PC-9 (cell line): ENCODE measurements around the gene ATP1A4. TPM values are rescaled to one million over a fixed set of nuclear protein-coding genes. Genes with fewer than 3 reads are reported as not detected.

Source experiments
- BruUV-seq: library from RNA; stranded (reverse); fragments of 400-500 nt; replicated peaks from 2 replicates; lab custom pipeline; 2021; lab: Mats Ljungman, UMichigan
- CTCF ChIA-PET: fragments of 300-600 bp; sonication (Branson Sonifier 250); formaldehyde crosslinking; loops from one replicate; lab custom pipeline; 2022; ENCODE audit warnings: antibody characterized with exemption; lab: Charles Lee
- POLR2A ChIA-PET: fragments of 300-600 bp; sonication (Branson Sonifier 250); formaldehyde crosslinking; loops from one replicate; lab custom pipeline; 2022; ENCODE audit warnings: antibody characterized with exemption; ENCODE audit not compliant: unreplicated experiment; lab: Charles Lee
- DNase-seq, 2 experiments: peaks; one replicate each; pipeline versions ENCODE4 v3.0.0 to v3.0.0-alpha.2; 2015 to 2022; ENCODE audit warnings: mixed read lengths in 1 of 2
- H2AFZ ChIP-seq: fragments of 200-600 bp; sonication (generic); 2 replicates; pipeline ENCODE4 v1.8.1; 2017; ENCODE audit warnings: antibody characterized with exemption
- H3F3A ChIP-seq: fragments of 200-600 bp; sonication (generic); 2 replicates; pipeline ENCODE4 v1.8.1; 2017; ENCODE audit warnings: antibody characterized with exemption, mild to moderate bottlenecking, low read depth; ENCODE audit not compliant: insufficient read depth
- H3K27ac ChIP-seq: fragments of 200-600 bp; sonication (generic); 2 replicates; pipeline ENCODE4 v1.6.1; 2016; ENCODE audit warnings: mixed run types
- H3K27me3 ChIP-seq: fragments of 200-600 bp; sonication (generic); 2 replicates; pipeline ENCODE4 v1.6.1; 2016; ENCODE audit warnings: low read depth, mixed run types; ENCODE audit not compliant: insufficient read depth
- H3K36me3 ChIP-seq: fragments of 200-600 bp; sonication (generic); 2 replicates; pipeline ENCODE4 v1.6.1; 2016; ENCODE audit warnings: low read depth, mixed run types
- H3K4me1 ChIP-seq: fragments of 200-600 bp; sonication (generic); replicated peaks from 2 replicates; pipeline ENCODE4 v1.6.1; 2016; ENCODE audit warnings: mixed run types; ENCODE audit not compliant: insufficient read depth
- H3K4me2 ChIP-seq: fragments of 200-600 bp; sonication (generic); 2 replicates; pipeline ENCODE4 v1.6.1; 2017; ENCODE audit warnings: mixed run types
- H3K4me3 ChIP-seq: fragments of 200-600 bp; sonication (generic); 2 replicates; pipeline ENCODE4 v1.6.1; 2016; ENCODE audit warnings: mixed run types
- H3K79me2 ChIP-seq: fragments of 200-600 bp; sonication (generic); 2 replicates; pipeline ENCODE4 v1.6.1; 2017; ENCODE audit warnings: low read depth, mixed run types
- H3K9me2 ChIP-seq: fragments of 200-600 bp; sonication (generic); 2 replicates; pipeline ENCODE4 v1.8.1; 2017; ENCODE audit warnings: mild to moderate bottlenecking; ENCODE audit not compliant: insufficient read depth
- H3K9me3 ChIP-seq: fragments of 200-600 bp; sonication (generic); 2 replicates; pipeline ENCODE4 v1.8.1; 2016; ENCODE audit warnings: low read depth; ENCODE audit not compliant: insufficient read depth
- H4K20me1 ChIP-seq: fragments of 200-600 bp; sonication (generic); 2 replicates; pipeline ENCODE4 v1.8.1; 2017; ENCODE audit not compliant: insufficient read depth
- EZH2 ChIP-seq: fragments of 200-600 bp; sonication (generic); IDR thresholded peaks from 2 replicates; pipeline ENCODE4 v1.8.0; 2017; ENCODE audit warnings: antibody characterized with exemption, low read depth
- intact Hi-C: fragments of 100-400 bp; cut with micrococcal nuclease; formaldehyde crosslinking; loops from one replicate; pipeline ENCODE4 v1.10.0; 2022; ENCODE audit not compliant: unreplicated experiment
- total RNA-seq: library from RNA; stranded (reverse); gene quantifications from 2 replicates; pipeline ENCODE4 v1.2.3, GENCODE V29; 2021
- TF ChIP-seq, protein P1 (sequence below): fragments of 200-600 bp; sonication (generic); conservative IDR thresholded peaks from 2 replicates; pipeline ENCODE4 v1.6.1; 2017; ENCODE audit warnings: mixed run types, antibody characterized with exemption, mild to moderate bottlenecking, moderate library complexity

The ATP1A4 gene
- total RNA-seq, 1 experiment from 2014 or later, result not detected

DNA sequence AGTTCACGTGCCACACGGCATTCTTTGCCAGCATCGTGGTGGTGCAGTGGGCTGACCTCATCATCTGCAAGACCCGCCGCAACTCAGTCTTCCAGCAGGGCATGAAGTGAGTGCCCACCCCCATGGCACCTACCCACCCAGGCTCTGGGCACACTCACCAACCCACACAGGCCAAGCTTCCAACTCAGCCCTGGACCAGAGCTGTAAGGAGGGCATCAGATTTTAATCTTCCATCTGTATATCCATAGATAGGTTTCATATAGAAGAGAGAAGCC, 14.5 kb upstream of the ATP1A4 start:
- no peaks in the 10 kb centered on the region for H3K9me2 ChIP-seq
- H3K4me3 ChIP-seq, result no peak overlapping the region
- H3K36me3 ChIP-seq, result no peaks in the 10 kb centered on the region
- ChIA-PET CTCF (no interaction called here), POLR2A (no interaction called here)
- H3K79me2 ChIP-seq, result no peaks in the 10 kb centered on the region
- BruUV-seq, result no TSS peak
- H3K4me2 ChIP-seq, result no peak overlapping the region
- no peaks in the 10 kb centered on the region for H3F3A ChIP-seq
- no peaks in the 10 kb centered on the region for H3K9me3 ChIP-seq
- H3K4me1 ChIP-seq, result no peaks in the 10 kb centered on the region
- no peaks in the 10 kb centered on the region for H4K20me1 ChIP-seq
- no peak overlapping the region for H3K27ac ChIP-seq
- H3K27me3 ChIP-seq, result no peaks in the 10 kb centered on the region; the same call in 1 of the 2 replicates
- no peak for DNase-seq
- no peak overlapping the region for H2AFZ ChIP-seq
- TF ChIP-seq EZH2, result no peak
- TF ChIP-seq, protein P1, sequence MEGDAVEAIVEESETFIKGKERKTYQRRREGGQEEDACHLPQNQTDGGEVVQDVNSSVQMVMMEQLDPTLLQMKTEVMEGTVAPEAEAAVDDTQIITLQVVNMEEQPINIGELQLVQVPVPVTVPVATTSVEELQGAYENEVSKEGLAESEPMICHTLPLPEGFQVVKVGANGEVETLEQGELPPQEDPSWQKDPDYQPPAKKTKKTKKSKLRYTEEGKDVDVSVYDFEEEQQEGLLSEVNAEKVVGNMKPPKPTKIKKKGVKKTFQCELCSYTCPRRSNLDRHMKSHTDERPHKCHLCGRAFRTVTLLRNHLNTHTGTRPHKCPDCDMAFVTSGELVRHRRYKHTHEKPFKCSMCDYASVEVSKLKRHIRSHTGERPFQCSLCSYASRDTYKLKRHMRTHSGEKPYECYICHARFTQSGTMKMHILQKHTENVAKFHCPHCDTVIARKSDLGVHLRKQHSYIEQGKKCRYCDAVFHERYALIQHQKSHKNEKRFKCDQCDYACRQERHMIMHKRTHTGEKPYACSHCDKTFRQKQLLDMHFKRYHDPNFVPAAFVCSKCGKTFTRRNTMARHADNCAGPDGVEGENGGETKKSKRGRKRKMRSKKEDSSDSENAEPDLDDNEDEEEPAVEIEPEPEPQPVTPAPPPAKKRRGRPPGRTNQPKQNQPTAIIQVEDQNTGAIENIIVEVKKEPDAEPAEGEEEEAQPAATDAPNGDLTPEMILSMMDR, result no peak
- intact Hi-C loops, result no loop called here

DNA sequence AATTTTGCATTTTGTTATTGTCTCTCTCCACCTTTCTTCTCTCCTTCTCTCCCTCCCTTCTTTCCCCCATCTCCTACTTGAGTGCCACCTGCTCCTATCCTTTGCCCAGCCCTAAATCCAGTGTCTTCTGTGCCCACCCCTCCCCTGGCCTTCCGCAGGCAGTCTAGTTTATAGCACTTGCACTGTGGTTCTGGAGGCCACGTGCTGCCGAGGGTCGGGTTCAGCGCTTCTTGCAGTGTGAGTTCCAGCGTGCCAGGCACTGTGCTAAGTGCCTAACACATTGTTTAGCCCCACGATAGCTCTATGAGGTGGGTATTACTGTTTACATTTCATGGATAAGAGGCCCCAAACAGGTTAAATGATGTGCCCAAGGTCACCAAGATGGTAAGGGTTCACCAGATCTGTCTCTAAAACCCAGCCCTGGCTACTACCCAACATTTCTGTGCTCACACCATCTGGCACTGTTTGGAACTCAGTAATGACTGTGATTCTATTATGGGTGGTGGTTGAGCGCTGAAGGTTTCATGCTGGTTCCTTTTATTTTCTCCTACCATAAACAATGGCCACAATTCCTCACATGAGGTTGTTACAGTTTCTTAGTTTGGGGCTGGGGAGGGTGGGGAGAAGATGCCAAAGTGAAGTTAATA, 14.1 kb upstream of the ATP1A4 start:
- Histone ChIP-seq H4K20me1 (no peaks in the 10 kb centered on the region), H3K9me3 (no peaks in the 10 kb centered on the region), H3K79me2 (no peaks in the 10 kb centered on the region), H3K4me1 (no peaks in the 10 kb centered on the region), H3F3A (no peaks in the 10 kb centered on the region), H3K4me2 (no peak overlapping the region), H3K4me3 (no peak overlapping the region), H3K36me3 (no peaks in the 10 kb centered on the region), H3K9me2 (no peaks in the 10 kb centered on the region), H3K27me3 (no peaks in the 10 kb centered on the region; the same call in 1 of the 2 replicates), H3K27ac (no peak overlapping the region), H2AFZ (no peak overlapping the region)
- intact Hi-C loops, result no loop called here
- POLR2A ChIA-PET, result no interaction called here
- CTCF ChIA-PET, result no interaction called here
- TF ChIP-seq EZH2, result no peak
- TF ChIP-seq, protein P1, result no peak
- no peak for DNase-seq
- BruUV-seq, result no TSS peak

DNA sequence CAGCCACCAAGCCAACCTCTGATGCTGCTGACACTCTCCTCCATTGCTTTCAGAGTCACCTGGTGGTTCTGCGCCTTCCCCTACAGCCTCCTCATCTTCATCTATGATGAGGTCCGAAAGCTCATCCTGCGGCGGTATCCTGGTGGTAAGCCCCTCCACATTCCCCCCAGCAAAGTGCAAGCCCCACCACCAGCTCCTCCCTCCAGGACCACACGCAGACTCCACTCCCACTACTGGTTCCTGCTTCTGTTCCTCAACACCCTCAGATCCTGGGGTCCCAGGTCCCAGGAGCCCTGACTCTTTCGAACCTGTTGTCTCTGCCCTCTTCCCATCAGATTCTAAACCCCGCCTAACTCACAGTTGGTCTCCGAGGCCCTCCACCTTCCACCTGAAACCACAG, 11.6 kb upstream of the ATP1A4 start:
- CTCF ChIA-PET, result no interaction called here
- H3K4me2 ChIP-seq, result no peak overlapping the region
- no peak for DNase-seq
- no peaks in the 10 kb centered on the region; the same call in 1 of the 2 replicates for H3K27me3 ChIP-seq
- no TSS peak for BruUV-seq
- no peaks in the 10 kb centered on the region for H3K4me1 ChIP-seq
- no peaks in the 10 kb centered on the region for H3K79me2 ChIP-seq
- no peak overlapping the region for H3K4me3 ChIP-seq
- H3K27ac ChIP-seq, result no peak overlapping the region
- no peaks in the 10 kb centered on the region; the same call in 1 of the 2 replicates for H3K9me2 ChIP-seq
- H3K36me3 ChIP-seq, result no peaks in the 10 kb centered on the region
- no peak for TF ChIP-seq EZH2
- TF ChIP-seq, protein P1, result no peak
- no peaks in the 10 kb centered on the region for H3F3A ChIP-seq
- intact Hi-C loops, result no loop called here
- no peak overlapping the region for H2AFZ ChIP-seq
- no peaks in the 10 kb centered on the region for H3K9me3 ChIP-seq
- H4K20me1 ChIP-seq, result no peaks in the 10 kb centered on the region
- POLR2A ChIA-PET, result no interaction called here
